Lower lobe of right lung (tissue), 2 donors: ENCODE results near the gene PRDX3. TPM values are rescaled to one million over a fixed set of nuclear protein-coding genes. Genes with fewer than 3 reads are reported as not detected.

ENCODE experiments used
- ATAC-seq, 2 donors: fragments of 200-7000 bp; cut with Tn5 transposase; one replicate each; pipeline ENCODE4 v1.9.1; 2020 to 2022; ENCODE audit warnings: mild to moderate bottlenecking in 2 of 2, moderate library complexity in 2 of 2
- DNase-seq: peaks from one replicate; pipeline ENCODE4 v3.0.0-alpha.2; 2020
- H3K27ac ChIP-seq: fragments of 200-600 bp; one replicate; pipeline ENCODE4 v1.8.0; 2022
- H3K27me3 ChIP-seq: fragments of 200-600 bp; one replicate; pipeline ENCODE4 v1.8.0; 2022; ENCODE audit warnings: low read depth
- H3K36me3 ChIP-seq: fragments of 200-600 bp; one replicate; pipeline ENCODE4 v1.8.0; 2022; ENCODE audit warnings: mild to moderate bottlenecking
- H3K4me1 ChIP-seq: fragments of 200-600 bp; one replicate; pipeline ENCODE4 v1.8.0; 2022
- H3K4me3 ChIP-seq: fragments of 200-600 bp; one replicate; pipeline ENCODE4 v1.8.0; 2022; ENCODE audit warnings: mild to moderate bottlenecking
- H3K9me3 ChIP-seq: fragments of 200-600 bp; one replicate; pipeline ENCODE4 v1.8.0; 2022
- intact Hi-C: fragments of 100-400 bp; cut with DNase I; formaldehyde crosslinking; loops from one replicate; pipeline ENCODE4 v1.11.0; 2022
- long read RNA-seq: library from polyadenylated mRNA; unstranded; transcript quantifications from one replicate; pipeline ENCODE4 v2.0.0, GENCODE V29; 2021
- total RNA-seq: library from RNA; stranded (reverse); fragmentation: NEBNext Ultra II Directional; extraction: Animal tissue kit (Norgen Biotek cat#: 25700); gene quantifications from one replicate; pipeline ENCODE4 v1.2.1, GENCODE V29; 2021
- TF ChIP-seq, protein P1 (sequence below): fragments of 200-600 bp; IDR thresholded peaks from one replicate; pipeline ENCODE4 v1.8.0; 2022; ENCODE audit warnings: antibody characterized with exemption, mild to moderate bottlenecking
- donor health status: DM: no; HTN: yes; CAD: no; lungs with severe emphysema.

The PRDX3 gene
- 82.0 TPM for total RNA-seq
- long read RNA-seq, transcript PRDX3-201 (7 exons, 1,591 nt) = major isoform, 233 of 248 reads
- long read RNA-seq, partial matches to known transcripts = 2 of 248 reads
- long read RNA-seq, other reads (novel, unspliced or antisense) = 11 of 248 reads

DNA sequence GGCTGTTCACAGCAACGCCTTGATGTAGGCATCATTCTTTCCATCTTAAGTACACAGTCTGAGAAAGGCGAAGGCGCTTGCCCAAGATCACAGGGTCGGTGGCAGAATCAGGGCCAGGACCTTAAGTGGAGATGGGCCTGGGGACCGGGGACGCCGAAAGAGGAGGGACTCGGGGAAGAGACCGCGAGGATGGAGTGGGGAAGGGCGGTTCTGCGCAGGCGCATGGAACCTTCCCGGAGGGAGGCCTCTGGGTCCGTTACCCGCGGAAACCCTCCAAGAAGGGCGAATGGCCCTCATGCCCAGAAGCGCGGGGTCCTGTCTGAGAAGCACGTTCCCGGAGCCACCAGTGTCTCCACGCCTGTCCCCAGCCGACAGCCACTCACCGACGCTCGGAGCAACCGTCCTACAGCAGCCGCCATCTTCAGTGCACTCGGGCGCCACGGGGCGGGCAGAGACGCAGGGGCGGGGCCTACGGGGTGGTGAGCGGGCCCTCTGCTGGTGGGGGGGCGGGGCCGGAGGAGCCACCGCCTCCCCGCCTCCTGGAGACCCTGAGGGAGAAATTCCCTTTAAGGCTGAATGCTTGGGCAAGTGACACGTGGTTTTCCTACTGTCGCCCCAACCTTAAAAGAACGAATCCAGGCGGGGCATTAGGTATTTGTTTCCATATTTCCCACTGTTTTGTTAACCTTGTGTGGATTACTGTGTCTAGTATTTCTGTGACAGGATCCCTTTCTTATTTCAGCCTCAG is at the start of gene PRDX3:
Gene PRDX3, minus strand, starts transcription at position 441 of the 748 bp plus-strand sequence. Its CDS starts 22 bp downstream, at position 419.
- TF ChIP-seq, protein P1, sequence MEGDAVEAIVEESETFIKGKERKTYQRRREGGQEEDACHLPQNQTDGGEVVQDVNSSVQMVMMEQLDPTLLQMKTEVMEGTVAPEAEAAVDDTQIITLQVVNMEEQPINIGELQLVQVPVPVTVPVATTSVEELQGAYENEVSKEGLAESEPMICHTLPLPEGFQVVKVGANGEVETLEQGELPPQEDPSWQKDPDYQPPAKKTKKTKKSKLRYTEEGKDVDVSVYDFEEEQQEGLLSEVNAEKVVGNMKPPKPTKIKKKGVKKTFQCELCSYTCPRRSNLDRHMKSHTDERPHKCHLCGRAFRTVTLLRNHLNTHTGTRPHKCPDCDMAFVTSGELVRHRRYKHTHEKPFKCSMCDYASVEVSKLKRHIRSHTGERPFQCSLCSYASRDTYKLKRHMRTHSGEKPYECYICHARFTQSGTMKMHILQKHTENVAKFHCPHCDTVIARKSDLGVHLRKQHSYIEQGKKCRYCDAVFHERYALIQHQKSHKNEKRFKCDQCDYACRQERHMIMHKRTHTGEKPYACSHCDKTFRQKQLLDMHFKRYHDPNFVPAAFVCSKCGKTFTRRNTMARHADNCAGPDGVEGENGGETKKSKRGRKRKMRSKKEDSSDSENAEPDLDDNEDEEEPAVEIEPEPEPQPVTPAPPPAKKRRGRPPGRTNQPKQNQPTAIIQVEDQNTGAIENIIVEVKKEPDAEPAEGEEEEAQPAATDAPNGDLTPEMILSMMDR = peak; percentile 25
- peak within 1 kb of the TSS; percentile 82 for H3K4me3 ChIP-seq
- H3K27me3 ChIP-seq = no peaks in the 10 kb centered on the region
- H3K9me3 ChIP-seq = no peaks in the 10 kb centered on the region
- DNase-seq = peak; percentile 96
- peak within 1 kb of the TSS; percentile 86 for H3K27ac ChIP-seq
- intact Hi-C loops = no loop called here
- peaks cover 25% of the 10 kb centered on the region for H3K4me1 ChIP-seq
- peaks cover 29% of the 10 kb centered on the region for H3K36me3 ChIP-seq
- peak; percentile 100 for ATAC-seq

DNA sequence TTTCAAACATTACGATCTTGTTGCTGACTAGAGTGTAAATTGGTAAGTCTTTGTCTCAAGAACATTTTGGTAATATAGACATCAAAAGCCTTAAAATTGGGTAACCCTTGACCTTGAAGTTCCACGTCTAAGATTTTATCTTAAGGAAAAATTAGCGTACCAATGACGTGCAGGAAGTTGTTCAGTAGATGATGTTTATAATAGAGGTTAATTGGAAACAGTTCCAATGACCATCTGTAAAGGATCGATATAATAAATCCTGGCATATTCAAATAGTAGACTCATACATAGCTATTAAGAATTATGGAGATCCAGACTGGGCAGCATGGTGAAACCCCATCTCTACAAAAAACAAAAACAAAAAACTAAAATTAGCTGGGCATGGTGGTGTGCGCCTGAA is 49.2 kb upstream of the PRDX3 start:
- intact Hi-C loops = no loop called here
- TF ChIP-seq, protein P1 = no peak
- H3K27me3 ChIP-seq = no peaks in the 10 kb centered on the region
- H3K36me3 ChIP-seq = no peaks in the 10 kb centered on the region
- no peak overlapping the region for H3K27ac ChIP-seq
- H3K4me3 ChIP-seq = no peak overlapping the region
- H3K9me3 ChIP-seq = no peaks in the 10 kb centered on the region
- H3K4me1 ChIP-seq = peaks cover 41% of the 10 kb centered on the region
- no peak for DNase-seq
- no peak for ATAC-seq

DNA sequence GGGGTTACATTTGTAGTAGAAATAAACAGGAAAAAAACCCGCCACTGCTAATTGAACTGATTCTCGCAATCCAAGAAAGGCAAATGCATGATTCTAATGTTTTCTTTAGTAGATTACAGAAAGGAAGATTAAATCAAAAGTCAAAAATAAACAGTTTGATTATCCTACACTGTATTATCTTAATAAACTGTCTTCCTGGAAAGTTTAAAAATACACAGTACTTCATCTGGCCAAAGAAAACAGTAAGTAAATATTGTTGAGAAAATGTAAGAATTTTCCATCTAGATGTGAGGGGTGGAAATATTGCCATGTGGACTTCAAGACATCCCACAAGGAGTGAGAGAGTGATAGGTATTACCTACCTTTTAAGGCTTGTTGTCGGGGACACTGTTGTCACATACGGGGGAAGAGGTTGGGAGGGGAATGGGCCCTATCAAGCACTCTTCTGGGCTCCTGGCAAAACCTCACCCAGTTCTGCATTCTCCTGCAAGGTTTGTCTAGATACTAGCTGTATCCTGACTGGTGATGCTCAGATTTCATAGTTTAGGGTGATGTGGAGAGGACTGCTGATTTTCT is 46.6 kb upstream of the PRDX3 start:
- TF ChIP-seq, protein P1 = no peak
- intact Hi-C loops = no loop called here
- H3K27me3 ChIP-seq = no peaks in the 10 kb centered on the region
- peak overlapping the region; percentile 2 for H3K27ac ChIP-seq
- no peaks in the 10 kb centered on the region for H3K9me3 ChIP-seq
- H3K4me3 ChIP-seq = no peak overlapping the region
- no peak for DNase-seq
- no peaks in the 10 kb centered on the region for H3K36me3 ChIP-seq
- peaks cover 55% of the 10 kb centered on the region for H3K4me1 ChIP-seq
- no peak for ATAC-seq

DNA sequence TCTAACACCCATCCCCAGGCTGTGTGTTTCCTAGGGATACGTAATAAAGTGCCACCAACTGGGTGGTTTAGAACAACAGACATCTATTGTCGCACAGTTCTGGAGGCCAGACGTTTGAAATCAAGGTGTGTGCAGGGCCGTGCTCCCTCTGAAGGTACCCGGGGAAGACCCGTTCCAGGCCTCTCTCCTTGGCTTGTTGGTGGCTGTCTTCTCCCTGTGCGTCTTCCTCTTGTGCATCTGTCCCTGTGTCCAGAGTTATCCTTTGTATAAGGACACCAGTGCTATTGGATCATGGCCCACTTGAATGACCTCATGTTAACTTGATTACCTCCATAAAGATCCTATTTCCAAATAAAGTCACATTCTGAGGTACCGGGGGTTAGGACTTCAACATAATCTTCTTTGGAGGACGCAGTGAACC is 44.4 kb upstream of the PRDX3 start:
- no peaks in the 10 kb centered on the region for H3K36me3 ChIP-seq
- peaks cover 71% of the 10 kb centered on the region for H3K4me1 ChIP-seq
- H3K27me3 ChIP-seq = no peaks in the 10 kb centered on the region
- DNase-seq = no peak
- H3K27ac ChIP-seq = peak overlapping the region; percentile 70
- ATAC-seq = peak; percentile 6 to 21
- intact Hi-C loops = no loop called here
- TF ChIP-seq, protein P1 = no peak
- H3K9me3 ChIP-seq = no peaks in the 10 kb centered on the region
- peak overlapping the region; percentile 7 for H3K4me3 ChIP-seq

DNA sequence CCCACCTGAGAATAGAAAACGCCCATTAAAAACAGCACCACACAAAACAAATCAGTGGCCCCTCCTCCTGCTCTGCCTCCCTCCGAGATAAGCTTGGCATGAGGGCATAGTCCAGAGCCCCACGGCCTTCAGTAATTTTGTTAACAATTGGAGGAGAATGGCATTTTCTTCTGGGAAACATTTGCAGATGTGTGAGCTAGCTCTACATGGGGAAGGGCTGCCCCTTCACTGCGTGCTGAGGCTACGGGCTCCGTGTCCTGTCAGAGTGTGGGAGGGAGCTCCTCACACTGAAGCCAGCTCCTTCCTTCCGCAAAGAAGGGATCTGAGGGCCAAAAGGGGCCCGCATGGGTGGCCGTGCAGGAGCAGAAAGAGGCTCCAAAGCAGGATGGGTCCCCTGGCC is 43.9 kb upstream of the PRDX3 start:
- H3K4me1 ChIP-seq = peaks cover 76% of the 10 kb centered on the region
- H3K36me3 ChIP-seq = no peaks in the 10 kb centered on the region
- H3K9me3 ChIP-seq = no peaks in the 10 kb centered on the region
- intact Hi-C loops = no loop called here
- peak overlapping the region; percentile 7 for H3K4me3 ChIP-seq
- H3K27me3 ChIP-seq = no peaks in the 10 kb centered on the region
- no peak for DNase-seq
- TF ChIP-seq, protein P1 = no peak
- peak; percentile 50 to 60 for ATAC-seq
- peak overlapping the region; percentile 70 for H3K27ac ChIP-seq
